HG03097 (cell line): ENCODE results near the gene MRPL1.
"Not testable (repeated sequence)": the region's sequence is repeated elsewhere in the genome, so short reads cannot be mapped to it uniquely, and the experiment has no call there.

Source experiments
- ATAC-seq: cut with Tn5 transposase; IDR thresholded peaks from one replicate; pipeline ENCODE4 v1.9.1; 2021; ENCODE audit not compliant: unreplicated experiment, low FRiP score

MRPL1 gene

DNA sequence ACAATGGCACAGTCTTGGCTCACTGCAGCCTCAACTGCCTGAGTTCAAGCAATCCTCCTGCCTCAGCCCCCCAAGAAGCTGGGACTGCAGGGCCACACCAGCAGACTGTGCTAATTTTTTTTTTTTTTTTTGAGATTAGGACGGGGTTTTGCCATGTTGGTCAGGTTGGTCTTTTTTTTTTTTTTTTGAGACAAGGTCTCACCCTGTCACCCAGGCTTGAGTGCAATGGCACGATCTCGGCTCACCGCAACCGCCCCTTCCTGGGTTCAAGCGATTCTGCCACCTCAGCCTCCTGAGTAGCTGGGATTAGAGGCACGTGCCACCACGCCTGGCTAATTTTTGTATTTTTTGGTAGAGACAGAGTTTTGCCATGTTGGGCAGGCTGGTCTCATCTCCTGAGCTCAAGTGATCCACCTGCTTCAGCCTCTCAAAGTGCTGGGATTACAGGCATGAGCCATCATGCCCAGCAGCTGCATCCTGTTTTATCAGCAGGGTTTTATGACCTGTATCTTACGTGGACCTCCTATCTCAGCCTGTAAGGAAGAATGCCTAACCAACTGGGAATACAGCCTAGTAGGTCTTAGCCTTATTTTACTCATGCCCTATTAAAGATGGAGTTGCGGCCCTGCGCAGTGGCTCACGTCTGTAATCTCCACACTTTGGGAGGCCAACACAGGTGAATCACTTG lies 13.2 kb upstream of the MRPL1 start:
- ATAC-seq = no peak

DNA sequence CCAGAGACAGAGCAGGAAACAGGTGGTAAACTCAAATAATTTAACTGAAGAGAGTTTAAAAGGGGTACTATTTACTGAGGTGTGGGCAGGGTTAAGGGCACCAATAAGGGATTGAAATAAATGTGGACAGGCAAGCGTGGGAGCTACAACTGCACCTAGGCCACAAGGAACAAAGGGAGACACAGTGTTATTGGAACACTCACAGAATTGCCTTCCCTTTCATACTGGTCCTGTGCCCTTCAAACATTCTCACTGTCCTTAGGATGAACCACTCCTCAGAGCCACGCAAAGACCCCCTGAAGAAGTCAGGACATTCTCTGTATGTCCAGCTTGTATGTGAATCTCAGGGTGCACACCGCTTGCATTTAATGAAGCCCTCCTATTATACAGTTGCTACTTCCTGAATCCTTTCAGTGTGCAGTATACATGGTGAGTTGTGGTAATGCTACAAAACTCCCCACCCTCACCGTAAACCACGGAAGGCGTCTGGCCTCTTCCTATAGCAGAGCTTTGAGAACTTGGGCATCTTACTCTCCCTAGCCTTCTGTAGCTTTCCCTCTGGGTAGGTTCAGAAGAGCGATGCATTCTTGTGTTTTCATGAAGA lies 9.6 kb upstream of the MRPL1 start:
- ATAC-seq = peak; percentile 89

DNA sequence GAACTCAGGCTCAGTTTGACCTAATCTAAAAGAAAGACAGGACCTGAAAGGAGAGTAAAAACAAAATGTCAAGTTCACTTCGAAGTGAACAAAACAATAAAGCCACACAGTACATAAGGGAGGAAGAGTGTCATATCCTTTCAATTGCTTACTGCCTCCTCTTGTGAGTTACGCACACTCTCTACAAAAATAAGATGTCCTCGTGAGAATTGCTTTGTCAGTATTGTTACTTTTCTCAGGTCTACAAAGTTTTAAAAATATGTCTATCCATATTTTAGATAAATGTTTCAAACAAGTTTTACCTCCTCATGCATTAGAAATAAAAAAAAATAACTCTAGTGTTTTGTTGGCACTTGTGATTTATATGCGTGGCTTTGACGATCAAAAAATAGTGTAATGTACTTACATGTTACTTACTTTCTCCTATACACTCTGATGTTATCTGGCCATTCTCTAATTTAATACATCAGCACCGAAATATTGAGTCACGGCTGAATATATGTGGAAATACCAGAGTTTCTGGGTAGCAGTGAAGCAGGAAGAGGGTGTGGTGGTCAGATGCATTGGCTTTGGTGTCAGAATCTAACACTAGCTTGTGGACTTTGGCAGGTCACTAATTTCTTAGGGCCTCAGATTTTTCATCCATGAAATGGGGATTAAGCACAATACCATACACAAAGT lies 8.1 kb upstream of the MRPL1 start:
- ATAC-seq = no peak

DNA sequence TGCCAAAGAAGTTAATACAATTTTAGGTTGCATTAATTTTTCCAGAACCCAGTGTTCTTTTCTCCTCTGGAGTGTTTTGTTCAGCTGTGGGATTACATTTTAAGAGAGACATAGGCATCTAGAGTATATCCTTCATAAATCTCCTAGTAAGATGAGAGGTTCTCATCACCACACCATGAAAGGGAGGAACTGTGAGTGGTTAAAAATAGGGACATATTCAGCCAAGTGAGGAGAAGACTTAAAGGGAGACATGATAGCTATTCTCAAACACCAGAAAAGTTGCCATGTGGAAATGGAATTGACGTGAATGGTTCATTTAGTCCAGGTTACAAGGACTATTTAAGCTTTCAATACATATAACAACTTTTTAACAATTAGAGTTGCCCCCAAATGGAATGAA lies 6.5 kb upstream of the MRPL1 start:
- no peak for ATAC-seq

DNA sequence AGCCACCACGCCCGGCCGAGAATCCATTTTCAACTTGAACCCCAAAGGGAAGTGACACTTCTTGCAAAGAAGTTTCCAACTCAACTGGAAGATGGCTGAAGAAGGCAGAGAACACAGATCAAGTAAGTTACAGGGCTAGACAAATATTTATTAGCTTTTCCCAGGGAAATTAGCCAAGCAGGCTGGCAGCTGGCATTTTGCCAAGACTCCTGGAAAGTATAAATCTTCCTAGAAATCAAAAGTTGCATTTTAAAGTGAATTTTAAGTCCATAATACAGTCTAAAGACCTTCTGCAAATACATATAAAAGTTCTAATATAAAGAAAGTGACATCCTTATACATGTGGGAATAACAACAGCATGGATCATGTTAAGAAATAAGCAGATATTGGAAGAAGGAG lies 3.4 kb upstream of the MRPL1 start:
- ATAC-seq = no peak

DNA sequence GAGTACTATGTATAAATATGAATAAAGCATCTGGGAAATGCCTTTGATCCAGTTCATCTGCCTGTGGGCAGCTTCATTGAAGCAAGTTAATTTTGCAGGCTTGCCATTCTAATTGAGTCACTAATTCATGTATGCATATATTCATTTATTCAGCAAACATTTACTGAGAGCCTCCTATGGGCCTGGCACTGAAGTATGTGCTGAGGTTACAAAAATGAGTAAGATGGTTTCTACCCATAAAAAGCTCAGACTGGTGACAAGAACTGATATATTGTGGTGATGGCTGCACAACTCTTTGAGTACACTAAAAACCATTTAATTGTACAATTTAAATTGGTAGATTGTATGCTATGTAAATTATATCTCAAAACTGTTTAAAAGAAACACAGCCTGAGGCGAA lies 1.1 kb upstream of the MRPL1 start:
- no peak for ATAC-seq

DNA sequence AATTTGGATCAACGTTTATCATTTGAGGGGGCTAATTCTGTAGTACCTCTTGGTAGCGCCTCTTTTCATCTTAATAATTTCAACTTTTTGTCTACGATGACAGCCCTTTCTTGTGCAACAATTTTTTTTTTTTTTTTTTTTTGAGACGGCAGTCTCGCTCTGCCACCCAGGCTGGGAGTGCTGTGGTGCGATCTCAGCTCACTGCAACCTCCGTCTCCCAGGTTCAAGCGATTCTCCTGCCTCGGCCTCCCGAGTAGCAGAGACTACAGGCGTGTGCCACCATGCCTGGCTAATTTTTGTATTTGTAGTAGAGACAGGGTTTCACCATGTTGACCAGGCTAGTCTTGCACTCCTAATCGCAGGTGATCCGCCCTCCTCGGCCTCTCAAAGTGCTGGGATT lies 711 bp downstream of the MRPL1 start:
- ATAC-seq = not testable (repeated sequence)

DNA sequence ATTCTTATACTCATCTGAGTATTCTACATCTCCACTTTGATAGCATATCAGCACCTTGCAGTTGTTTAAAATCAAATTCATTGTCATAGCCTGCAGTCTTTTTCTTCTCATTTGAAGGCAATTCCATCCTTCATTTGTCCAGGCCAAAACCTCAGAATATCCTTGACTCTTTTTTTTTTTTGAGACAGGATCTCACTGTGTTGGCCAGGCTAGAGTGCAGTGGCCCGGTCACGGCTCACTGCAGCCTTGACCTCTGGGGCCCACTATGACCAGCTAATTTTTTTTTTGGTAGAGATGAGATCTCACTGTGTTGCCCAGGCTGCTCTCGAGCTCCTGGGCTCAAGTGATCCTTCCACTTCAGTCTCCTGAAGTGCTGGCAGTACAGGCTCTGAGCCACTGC lies 2.6 kb downstream of the MRPL1 start:
- no peak for ATAC-seq

DNA sequence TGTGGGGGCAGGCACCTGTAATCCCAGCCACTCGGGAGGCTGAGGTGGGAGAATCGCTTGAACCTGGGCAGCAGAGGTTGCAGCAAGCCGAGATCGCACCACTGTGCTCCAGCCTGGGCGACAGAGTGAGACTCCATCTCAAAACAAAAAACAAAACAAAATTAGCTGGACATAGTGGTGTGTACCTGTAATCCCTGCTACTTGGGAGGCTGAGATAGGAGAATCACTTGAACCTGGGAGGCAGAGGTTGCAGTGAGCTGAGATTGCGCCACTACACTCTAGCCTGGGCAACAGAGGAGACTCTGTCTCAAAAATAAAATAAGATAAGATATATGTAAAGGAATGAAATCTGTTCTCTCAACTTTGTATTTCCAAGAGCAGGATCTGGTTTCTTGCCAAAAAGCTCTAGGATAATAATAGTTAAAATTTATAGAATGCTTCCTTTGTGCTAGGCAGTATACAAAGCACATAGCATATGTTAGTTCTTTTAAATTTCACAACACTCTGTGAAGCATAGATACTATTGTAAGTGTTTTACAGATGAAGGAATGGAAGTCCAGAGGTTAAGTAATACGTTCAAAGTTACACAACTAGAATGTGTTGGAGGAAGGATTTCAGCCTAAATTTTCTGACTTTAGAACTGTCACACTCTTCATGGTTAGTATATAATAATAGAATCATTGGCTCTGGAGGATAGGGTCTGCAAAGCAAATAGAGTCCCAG lies 10.3 kb downstream of the MRPL1 start:
- ATAC-seq = no peak

DNA sequence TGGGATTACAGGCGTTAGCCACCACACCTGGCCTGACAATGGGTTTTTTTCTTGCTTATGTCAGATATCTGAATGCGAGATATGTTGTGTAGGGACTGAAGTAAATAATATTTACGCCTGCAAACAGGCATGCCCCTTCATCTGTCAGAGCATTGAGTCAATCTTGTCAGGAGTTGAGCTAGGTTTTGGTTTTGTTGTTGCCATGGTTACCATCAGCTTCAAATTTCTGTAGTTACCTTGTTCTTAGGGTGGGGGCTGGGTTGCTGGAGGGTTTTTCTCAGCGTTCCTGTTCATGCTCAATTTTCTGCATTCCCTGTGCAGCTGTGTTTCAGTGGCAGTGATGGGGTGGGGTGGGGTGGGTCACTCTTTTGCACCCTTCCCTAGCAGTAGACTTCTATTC lies 14.5 kb downstream of the MRPL1 start:
- no peak for ATAC-seq

DNA sequence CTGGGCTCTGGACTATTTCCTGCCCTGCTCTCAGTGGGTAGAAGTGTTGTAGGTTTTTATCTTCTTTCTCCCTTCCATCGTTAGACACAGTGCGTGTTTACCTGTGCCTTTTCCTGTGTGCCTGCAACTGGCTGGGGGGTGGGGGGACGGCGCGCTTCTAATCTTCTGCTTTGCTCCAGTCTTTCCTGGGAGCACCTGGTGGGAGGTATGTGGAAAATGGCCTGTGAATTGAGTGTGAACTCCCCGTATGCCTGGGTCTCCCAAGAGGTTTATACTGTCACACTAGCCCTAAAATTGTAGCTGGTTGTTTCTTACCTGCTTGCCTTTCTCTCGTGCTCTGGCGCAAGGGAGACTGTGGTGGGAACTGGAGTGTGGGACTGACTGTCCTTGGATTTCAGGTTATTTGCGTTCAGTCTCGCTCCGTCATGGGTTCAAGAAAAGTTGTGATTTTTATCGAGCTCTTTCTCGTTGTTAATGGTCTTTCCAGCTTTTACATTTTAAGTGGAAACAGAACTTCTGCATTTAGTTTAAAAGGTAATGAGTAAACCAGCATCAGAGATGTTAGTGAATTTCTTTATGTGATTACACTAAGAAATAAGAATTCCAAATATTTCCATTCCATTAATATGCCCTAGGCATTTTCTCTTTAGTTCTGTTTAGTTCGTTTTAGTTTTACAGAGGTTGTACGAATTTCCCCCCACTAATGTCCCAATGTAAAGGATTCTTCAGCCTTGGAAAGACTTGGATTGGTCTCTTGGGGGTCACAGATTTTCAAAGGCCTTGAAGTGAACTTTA lies 15.3 kb downstream of the MRPL1 start:
- ATAC-seq = no peak

DNA sequence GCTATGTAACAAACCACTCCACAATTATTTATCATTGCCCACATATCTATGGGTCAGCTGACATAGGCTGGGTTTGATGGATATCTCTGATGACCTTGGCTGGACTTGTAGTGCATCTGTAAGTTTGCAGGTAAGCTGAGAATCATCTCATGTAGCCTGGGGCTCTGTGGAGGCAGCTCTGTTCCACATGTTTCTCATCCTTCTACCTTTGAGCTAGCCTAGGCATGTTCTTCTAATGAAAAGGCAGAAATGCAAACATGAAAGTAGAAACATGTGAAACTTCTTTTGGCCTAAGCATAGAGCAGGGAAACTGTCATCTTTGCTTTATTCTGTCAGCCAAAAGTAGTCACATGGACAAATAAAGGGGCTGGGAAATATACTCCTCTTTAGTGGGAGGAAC lies 18.2 kb downstream of the MRPL1 start:
- ATAC-seq = no peak

DNA sequence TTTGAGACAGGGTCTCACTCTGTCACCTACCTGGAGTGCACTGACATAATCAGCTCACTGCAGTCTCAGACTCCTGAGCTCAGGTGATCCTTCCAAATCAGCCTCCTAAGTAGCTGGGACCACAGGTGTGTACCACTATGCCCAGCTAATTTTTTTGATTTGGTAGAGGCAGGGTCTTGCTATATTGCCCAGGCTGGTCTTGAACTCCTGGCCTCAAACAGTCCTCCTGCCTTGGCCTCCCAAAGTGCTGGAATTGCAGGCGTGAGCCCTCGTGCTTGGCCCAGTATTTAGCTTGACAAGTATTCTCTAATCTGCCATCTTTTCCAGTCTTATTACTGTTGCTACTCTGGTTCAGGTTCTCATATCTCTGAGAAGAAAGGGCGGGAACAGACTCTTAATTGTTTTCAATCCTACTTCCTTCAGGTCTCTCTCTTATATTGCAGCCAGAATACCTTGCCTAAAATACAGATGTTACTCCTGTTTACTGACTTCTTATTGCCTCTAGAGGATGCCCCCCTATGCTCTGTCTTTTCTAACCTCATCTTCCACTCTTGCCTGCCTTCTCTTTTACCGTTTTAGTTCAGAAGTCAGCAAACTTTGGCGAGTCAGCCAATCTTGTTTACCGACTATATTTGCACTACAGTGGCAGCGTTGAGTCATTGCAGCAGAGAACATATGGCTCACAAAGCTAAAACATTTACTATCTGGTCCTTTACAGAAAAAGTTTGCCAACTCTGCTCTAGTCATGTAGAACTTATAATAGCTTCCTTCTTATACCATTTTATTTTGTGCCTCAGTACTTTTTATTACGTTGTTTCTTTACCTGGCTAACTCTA lies 19.0 kb downstream of the MRPL1 start:
- no peak for ATAC-seq

DNA sequence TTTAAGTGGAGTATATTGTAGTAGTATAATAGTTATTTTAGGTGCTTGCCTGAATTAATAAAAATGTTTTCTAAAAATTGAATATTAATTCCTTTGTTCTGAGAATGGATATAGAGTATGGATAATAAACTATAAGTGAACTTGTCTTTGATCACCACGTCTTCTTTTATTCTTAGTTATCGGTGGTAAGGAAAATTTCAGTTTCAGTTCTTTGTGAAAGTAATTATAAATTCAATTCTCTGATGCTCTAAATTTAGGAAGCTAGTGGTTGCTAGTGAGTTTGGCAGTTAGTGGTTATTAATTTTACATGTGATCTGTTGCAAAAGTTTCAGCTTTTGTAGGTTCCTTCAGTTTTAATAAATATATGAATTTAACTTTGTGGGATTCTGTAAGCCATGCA lies 30.8 kb downstream of the MRPL1 start:
- no peak for ATAC-seq

DNA sequence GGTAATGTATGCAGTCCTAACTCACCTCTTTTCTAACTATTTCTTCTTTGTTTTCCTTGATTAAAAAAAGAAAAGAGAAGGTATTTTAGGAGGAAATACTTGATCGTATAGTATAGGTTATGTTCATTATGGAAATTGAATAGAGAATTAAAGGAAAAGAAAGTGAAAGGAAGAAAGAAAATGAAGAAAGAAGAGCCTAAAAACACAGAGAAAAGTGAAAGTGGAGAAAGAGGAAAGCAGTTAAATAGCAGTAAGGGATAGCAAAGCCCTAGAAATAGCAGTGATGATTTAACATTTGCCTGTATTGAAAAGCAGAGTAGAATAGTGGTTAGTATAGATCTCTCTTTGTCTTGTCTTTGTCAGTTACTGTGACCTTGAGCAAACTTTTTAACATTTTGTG lies 37.0 kb downstream of the MRPL1 start:
- no peak for ATAC-seq

DNA sequence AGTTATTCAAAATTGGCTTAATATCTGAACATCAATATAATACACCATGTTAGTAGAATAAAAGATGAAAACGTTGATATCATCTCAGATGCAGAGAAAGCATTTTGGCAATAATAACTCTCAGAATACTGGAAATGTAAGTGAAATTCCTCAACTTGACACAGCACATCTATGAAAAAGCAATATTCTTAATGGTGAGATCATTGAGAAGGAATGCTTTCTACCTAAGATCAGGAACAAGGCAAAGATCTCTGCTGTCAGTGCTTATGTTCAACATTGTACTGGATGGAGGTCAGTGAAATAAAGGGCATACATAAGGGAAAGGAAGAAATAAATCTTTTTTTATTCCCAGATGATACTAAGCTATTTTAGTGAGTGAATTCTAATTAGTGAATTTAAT lies 40.6 kb downstream of the MRPL1 start:
- ATAC-seq = no peak

DNA sequence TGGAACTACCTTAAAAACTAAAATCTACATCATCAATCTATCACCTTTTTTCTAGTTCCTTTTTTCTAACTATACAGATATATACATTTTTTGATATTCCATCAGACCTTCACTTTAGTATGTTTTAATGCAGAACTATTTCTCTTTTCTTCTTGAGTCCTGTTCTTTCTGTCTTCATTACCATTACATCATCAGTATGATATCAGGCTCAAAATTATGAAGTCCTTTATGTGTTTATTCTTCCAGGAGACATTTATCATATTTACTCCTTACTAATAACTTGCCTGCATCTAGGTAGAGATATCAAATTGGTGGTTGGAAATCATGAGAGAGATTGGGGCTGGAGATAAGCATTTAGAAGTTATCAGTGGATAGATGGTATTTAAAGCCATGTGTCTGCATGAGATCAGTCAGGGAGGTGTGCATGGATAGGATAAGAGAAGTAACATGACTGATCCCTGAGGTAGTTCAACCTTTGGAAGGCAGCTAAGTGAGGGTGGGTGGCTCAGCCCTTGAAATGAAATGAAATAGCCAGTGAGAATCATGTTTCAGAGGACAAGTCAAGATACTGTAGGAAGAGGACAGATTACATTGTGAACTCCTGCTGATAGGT lies 43.1 kb downstream of the MRPL1 start:
- no peak for ATAC-seq

DNA sequence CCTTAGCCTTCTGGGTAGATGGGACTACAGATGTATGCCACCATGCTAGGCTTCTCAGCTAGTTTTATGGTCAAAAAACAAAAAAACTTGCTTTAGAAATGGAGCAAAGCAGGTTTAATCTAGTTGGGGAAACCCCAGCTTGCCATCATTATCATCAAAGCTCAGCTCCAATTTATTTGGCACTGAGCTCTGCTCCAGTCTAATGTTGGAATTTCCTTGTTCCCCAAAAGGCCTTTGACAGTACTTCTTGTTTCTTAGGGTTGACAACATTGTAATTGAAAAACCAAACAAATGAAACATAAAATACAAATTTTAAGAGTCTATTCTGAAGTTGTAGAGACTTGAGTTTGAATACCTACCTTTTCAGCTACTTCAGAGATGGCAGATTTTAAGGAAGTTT lies 48.0 kb downstream of the MRPL1 start:
- ATAC-seq = no peak

DNA sequence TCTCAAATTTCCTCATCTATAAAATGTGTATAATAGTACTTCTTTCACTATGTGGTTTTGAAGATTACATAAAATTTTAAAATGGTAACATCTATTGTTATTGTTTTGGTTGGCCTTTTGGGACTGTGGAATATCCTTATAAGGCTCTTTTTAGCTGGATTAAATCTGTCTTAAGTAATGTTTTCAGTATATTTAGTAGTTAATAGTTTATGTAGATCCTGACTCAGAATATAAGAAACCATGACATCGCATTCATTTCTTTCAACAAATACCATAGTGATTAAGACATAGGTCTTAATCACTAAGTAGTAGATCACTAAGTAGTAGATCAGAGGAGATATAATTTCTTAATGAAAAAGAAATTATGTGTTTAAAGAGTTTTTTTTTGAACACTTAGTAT lies 48.5 kb downstream of the MRPL1 start:
- ATAC-seq = no peak
